ENCODE data around the gene RALGAPA2.

Gene RALGAPA2

DNA sequence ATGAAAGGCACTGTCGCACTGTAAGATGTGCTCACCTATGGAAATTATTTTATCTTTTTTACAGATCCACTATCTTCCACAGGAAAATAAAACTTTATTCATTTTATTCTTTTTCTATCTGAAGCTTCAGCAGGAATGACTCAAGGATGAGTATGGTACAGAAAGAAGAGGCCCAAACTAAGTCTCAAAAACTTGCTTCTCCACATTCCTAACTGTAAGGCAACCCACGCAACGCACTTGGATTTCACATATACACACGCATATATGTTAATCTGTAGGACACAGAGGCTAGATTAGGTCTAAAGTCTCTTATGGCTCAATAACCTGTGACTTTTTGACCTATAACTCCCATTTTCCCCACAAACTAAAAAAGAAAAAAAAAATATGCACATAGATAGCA is 81.9 kb downstream of the RALGAPA2 start:
- H3K9me3 Mint-ChIP-seq, result no peaks in the 10 kb centered on the region
- H3K36me3 Mint-ChIP-seq (ENCODE audit: insufficient read depth), result peaks cover 21% of the 10 kb centered on the region
- H3K27me3 Mint-ChIP-seq, result no peaks in the 10 kb centered on the region
- ATAC-seq (replicated peaks; ENCODE audit: extremely low read depth, poor library complexity, severe bottlenecking), result no peak
- DNase-seq (ENCODE audit: low spot score in 2 of 2), result no peak
- H3K27ac Mint-ChIP-seq (ENCODE audit: low read depth), result no peak overlapping the region
- no peak overlapping the region for H3K4me3 Mint-ChIP-seq
- no peaks in the 10 kb centered on the region for H3K4me1 Mint-ChIP-seq

DNA sequence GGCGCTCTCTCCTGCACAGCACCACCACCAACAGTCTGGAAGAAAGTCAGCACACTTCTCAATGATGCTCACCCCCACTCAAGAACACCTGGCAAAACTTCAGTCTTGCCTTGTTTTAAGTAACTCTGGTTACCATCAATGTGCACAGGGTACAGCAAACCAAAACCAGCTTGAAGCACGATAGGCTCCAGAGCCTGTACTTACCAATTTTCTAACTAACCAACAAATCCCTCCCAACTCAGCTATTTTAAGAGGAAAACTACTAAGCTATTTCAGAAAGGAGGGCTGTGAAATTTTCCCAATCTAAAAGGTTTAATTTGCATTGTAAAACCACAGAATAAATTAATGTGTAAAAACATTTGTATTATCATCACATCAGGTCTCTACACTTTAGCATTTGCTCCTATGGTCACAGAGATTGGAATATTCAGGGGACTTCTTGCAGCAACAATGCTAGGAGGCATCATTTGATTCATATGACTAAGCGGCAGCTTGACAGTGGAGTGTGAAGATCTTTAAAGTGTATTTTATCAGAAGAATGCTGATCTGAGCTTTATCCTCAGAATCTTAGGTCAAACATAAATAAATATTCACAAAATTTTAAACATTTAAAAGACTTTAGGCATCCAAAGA is 82.8 kb downstream of the RALGAPA2 start:
- Mint-ChIP-seq H3K36me3 (ENCODE audit: insufficient read depth) (peaks cover 18% of the 10 kb centered on the region), H3K27me3 (no peaks in the 10 kb centered on the region), H3K4me1 (no peaks in the 10 kb centered on the region), H3K27ac (ENCODE audit: low read depth) (no peak overlapping the region), H3K9me3 (no peaks in the 10 kb centered on the region), H3K4me3 (no peak overlapping the region)
- DNase-seq (ENCODE audit: low spot score in 2 of 2), result no peak
- ATAC-seq (replicated peaks; ENCODE audit: extremely low read depth, poor library complexity, severe bottlenecking), result no peak

DNA sequence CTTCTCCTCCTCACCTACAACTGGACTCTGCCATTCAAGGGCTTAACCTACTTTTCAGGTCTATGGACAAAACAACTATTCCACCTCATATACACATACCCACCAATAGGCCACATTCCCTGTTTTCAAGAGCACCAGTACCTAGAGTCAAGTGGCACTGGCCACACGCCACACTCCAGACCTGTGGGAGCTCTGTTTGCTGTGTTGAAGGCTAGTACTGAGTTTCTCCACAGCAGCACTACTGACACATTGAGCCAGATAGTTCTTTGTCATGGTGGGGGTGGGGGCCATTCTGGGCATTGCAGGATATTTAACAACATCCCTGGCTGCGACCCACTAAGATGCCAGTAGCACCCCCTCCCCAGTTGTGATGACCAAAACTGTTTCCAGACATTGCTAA is 84.1 kb downstream of the RALGAPA2 start:
- DNase-seq (ENCODE audit: low spot score in 2 of 2) (no peak), ATAC-seq (replicated peaks; ENCODE audit: extremely low read depth, poor library complexity, severe bottlenecking) (no peak)
- no peaks in the 10 kb centered on the region for H3K27me3 Mint-ChIP-seq
- H3K9me3 Mint-ChIP-seq, result no peaks in the 10 kb centered on the region
- no peak overlapping the region for H3K27ac Mint-ChIP-seq (ENCODE audit: low read depth)
- no peaks in the 10 kb centered on the region for H3K4me1 Mint-ChIP-seq
- H3K36me3 Mint-ChIP-seq (ENCODE audit: insufficient read depth), result peaks cover 15% of the 10 kb centered on the region
- H3K4me3 Mint-ChIP-seq, result no peak overlapping the region

DNA sequence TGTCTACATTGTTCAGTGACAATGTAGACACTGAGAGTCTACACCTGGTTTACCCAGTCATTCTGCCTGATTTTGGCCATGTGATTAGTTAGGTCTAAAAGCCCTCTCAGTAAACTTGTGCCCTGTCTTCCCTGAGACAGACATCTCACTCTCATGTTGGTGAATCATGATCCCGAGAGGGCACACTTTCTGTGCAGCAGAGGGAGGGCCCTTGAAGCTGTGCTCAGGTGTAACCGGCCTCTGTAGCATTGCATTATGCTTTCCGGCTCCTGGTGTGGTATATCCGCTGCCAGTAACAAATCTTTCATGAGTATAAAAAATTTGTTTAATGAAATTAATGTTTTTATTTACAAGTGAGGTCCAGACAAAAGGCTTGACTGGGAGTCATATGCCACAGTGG is 85.0 kb downstream of the RALGAPA2 start:
- no peak overlapping the region for H3K27ac Mint-ChIP-seq (ENCODE audit: low read depth)
- DNase-seq (ENCODE audit: low spot score in 2 of 2), result no peak
- ATAC-seq (replicated peaks; ENCODE audit: extremely low read depth, poor library complexity, severe bottlenecking), result no peak
- no peaks in the 10 kb centered on the region for H3K4me1 Mint-ChIP-seq
- H3K36me3 Mint-ChIP-seq (ENCODE audit: insufficient read depth), result peaks cover 15% of the 10 kb centered on the region
- no peaks in the 10 kb centered on the region for H3K27me3 Mint-ChIP-seq
- H3K9me3 Mint-ChIP-seq, result no peaks in the 10 kb centered on the region
- H3K4me3 Mint-ChIP-seq, result no peak overlapping the region

DNA sequence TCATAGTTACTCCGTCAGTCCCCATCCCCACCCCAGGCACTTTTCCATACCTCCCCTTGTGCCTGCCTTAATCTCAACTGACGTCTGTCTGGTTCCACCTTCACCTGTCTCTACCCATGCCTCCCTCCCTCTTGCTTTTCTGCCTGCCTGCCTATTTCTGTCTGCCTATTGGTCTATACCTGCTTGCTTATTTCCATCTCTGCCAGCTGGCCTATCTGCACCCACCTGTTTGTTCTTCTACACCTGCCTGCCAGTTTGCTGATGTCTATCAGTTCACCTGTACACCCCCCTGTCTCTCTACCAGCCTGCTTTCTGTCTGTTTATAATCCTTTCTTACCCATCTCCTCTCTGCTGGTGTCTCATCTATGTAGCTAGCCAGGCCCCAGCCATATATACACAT is 87.5 kb downstream of the RALGAPA2 start:
- Mint-ChIP-seq H3K27ac (ENCODE audit: low read depth) (no peak overlapping the region), H3K9me3 (no peaks in the 10 kb centered on the region), H3K27me3 (no peaks in the 10 kb centered on the region), H3K36me3 (ENCODE audit: insufficient read depth) (peaks cover 16% of the 10 kb centered on the region), H3K4me3 (no peak overlapping the region), H3K4me1 (no peaks in the 10 kb centered on the region)
- DNase-seq (ENCODE audit: low spot score in 2 of 2) (no peak), ATAC-seq (replicated peaks; ENCODE audit: extremely low read depth, poor library complexity, severe bottlenecking) (no peak)

DNA sequence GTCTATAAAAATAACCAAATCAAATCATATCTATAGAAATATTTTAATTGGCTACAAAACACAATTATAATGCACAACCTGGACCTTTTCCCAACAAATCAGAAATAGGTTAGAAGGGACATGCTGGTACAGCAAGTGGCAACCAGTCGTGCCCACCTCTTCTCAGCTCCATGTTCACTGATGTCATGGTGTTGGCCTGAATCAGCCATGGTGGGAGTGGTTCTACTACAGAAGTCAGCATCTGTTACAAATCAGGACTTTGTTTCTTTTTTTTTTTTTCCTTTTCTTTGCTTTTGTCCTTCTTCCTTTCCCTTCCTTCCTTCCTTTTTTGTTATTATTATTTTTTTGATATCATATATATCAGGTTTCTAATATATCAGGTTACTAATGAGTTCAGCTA is 91.2 kb downstream of the RALGAPA2 start:
- Mint-ChIP-seq H3K4me1 (no peaks in the 10 kb centered on the region), H3K9me3 (no peaks in the 10 kb centered on the region), H3K4me3 (no peak overlapping the region), H3K27me3 (no peaks in the 10 kb centered on the region), H3K36me3 (ENCODE audit: insufficient read depth) (peaks cover 13% of the 10 kb centered on the region), H3K27ac (ENCODE audit: low read depth) (no peak overlapping the region)
- DNase-seq (ENCODE audit: low spot score in 2 of 2), result no peak
- ATAC-seq (replicated peaks; ENCODE audit: extremely low read depth, poor library complexity, severe bottlenecking), result no peak

DNA sequence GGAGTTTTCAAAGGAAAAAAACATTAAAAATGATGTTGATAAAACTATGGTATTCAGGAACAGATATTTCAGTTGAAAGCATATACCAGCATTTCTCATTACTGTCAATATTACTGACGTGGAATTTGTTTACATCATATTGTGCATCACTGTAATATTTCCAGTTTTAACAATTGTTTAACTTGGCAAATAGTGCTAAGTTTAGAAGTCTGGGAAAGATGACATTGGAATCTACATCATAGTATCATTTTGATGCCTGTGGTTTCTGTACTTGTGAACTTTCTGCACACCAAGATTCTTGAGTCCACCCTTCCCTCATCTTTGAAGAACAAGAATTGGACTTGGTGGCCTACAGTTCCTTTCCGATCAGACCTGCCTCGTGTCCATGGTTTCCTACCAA is 98.1 kb downstream of the RALGAPA2 start:
- Mint-ChIP-seq H3K27ac (ENCODE audit: low read depth) (peak overlapping the region; percentile 48), H3K36me3 (ENCODE audit: insufficient read depth) (peaks cover 16% of the 10 kb centered on the region), H3K27me3 (no peaks in the 10 kb centered on the region), H3K4me1 (peaks cover under 1% of the 10 kb centered on the region), H3K9me3 (no peaks in the 10 kb centered on the region), H3K4me3 (no peak overlapping the region)
- ATAC-seq (replicated peaks; ENCODE audit: extremely low read depth, poor library complexity, severe bottlenecking), result no peak
- DNase-seq (ENCODE audit: low spot score in 2 of 2), result no peak

DNA sequence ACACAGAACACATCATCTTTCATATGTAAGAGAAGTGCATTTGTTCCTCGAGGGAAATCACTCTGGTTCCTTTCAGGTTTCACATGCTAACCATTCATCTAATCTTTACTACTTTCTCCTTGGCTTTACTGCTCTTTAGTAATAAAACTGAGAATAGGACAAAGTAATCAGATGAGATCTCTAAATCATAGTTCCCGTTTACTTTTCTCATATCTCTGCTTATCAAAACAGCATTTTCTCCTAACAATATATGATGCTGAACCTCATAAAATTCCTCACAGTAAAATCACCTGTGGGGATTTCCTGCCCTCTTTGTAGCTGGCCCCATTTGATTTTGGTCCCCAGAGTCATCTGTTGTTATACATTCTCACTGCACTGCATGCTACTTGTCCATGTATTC is 100.2 kb downstream of the RALGAPA2 start:
- no peak overlapping the region for H3K4me3 Mint-ChIP-seq
- DNase-seq (ENCODE audit: low spot score in 2 of 2), result no peak
- peaks cover 10% of the 10 kb centered on the region for H3K4me1 Mint-ChIP-seq
- peaks cover 9% of the 10 kb centered on the region for H3K36me3 Mint-ChIP-seq (ENCODE audit: insufficient read depth)
- H3K9me3 Mint-ChIP-seq, result no peaks in the 10 kb centered on the region
- H3K27ac Mint-ChIP-seq (ENCODE audit: low read depth), result no peak overlapping the region
- ATAC-seq (replicated peaks; ENCODE audit: extremely low read depth, poor library complexity, severe bottlenecking), result no peak
- H3K27me3 Mint-ChIP-seq, result no peaks in the 10 kb centered on the region

DNA sequence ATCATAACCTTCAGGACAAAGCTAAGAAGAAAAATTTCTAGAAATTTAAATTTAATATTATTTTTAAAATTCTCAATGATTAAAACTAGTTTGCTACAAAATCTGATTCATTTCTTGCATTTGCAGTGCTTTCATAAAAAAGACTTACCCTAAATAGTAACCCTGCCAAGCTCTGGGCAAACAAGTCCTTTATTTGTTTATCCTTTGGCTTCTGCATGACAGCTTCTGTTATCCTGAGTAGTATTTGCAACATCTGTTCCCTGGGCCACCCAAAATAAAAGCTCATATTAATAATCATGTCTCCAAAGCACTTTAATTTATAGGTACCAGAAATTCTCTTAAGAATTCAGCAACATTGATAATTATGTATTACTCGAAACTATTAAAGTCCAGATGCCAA is 101.3 kb downstream of the RALGAPA2 start:
- Mint-ChIP-seq H3K27me3 (no peaks in the 10 kb centered on the region), H3K9me3 (no peaks in the 10 kb centered on the region), H3K4me1 (peaks cover 18% of the 10 kb centered on the region), H3K27ac (ENCODE audit: low read depth) (no peak overlapping the region), H3K4me3 (no peak overlapping the region), H3K36me3 (ENCODE audit: insufficient read depth) (peaks cover 6% of the 10 kb centered on the region)
- DNase-seq (ENCODE audit: low spot score in 2 of 2) (no peak), ATAC-seq (replicated peaks; ENCODE audit: extremely low read depth, poor library complexity, severe bottlenecking) (no peak)

DNA sequence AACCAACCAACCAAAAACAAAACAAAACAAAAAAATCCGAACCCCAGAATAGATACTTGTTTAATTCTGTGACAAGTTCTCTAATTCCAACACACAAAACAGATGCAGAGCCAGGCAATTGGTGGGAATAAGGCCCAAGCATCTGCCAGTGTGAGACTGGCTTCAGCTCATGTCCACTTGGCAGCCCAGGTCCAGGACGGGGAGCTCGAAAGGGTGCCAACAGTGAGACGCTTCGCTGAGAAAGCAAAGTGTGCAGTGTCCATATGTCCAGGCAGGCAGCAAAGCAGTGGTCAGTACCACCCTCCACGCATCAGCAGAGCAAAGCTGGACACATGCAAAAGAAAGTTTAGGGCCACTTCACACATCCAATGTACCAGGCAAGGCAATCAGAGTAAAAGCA is 102.9 kb downstream of the RALGAPA2 start:
- DNase-seq (ENCODE audit: low spot score in 2 of 2), result no peak
- Mint-ChIP-seq H3K27me3 (no peaks in the 10 kb centered on the region), H3K4me1 (peaks cover 30% of the 10 kb centered on the region), H3K9me3 (no peaks in the 10 kb centered on the region), H3K27ac (ENCODE audit: low read depth) (no peak overlapping the region), H3K4me3 (no peak overlapping the region), H3K36me3 (ENCODE audit: insufficient read depth) (peaks cover under 1% of the 10 kb centered on the region)
- no peak for ATAC-seq (replicated peaks; ENCODE audit: extremely low read depth, poor library complexity, severe bottlenecking)

DNA sequence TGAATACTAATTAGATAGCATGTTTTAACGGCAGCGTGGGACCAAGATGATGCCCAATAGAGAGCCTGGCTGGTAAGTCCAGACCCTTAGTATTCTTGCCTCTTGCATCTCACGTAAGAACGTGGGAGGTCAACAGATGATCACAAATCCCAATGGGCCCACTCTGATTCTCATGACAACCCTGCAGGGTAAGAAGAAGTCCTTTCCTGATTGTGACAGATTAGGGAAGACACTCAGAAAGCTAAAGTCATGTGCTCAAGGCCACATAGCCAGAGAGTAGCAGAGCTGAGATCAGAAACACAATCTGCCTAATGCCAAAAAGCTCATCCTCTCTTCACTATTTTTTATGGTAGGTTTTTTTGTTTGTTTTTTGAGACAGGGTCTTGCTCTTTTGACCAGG is 103.8 kb downstream of the RALGAPA2 start:
- no peak for DNase-seq (ENCODE audit: low spot score in 2 of 2)
- no peaks in the 10 kb centered on the region for H3K9me3 Mint-ChIP-seq
- no peak for ATAC-seq (replicated peaks; ENCODE audit: extremely low read depth, poor library complexity, severe bottlenecking)
- H3K27ac Mint-ChIP-seq (ENCODE audit: low read depth), result no peak overlapping the region
- peaks cover 38% of the 10 kb centered on the region for H3K4me1 Mint-ChIP-seq
- no peaks in the 10 kb centered on the region for H3K36me3 Mint-ChIP-seq (ENCODE audit: insufficient read depth)
- H3K27me3 Mint-ChIP-seq, result no peaks in the 10 kb centered on the region
- no peak overlapping the region for H3K4me3 Mint-ChIP-seq

DNA sequence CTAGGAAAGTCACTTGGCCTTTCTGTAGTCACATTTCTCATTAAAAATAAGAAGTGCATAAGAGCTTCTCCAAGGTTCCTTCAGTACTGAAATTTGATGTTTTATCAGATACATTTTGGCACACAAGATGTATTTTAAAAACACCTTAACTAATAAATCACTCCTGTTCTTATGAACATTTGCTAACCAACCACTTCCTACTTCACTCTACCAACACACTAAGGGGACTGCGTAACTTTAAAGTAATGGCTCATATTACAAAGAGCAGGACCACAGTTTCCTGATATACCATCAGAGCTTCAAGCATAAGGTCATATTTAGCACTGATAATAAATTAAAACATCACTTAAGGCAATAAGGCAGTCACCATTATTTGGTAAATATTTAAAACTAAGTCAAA is 104.4 kb downstream of the RALGAPA2 start:
- H3K27ac Mint-ChIP-seq (ENCODE audit: low read depth), result no peak overlapping the region
- H3K27me3 Mint-ChIP-seq, result no peaks in the 10 kb centered on the region
- H3K4me1 Mint-ChIP-seq, result peaks cover 44% of the 10 kb centered on the region
- no peaks in the 10 kb centered on the region for H3K36me3 Mint-ChIP-seq (ENCODE audit: insufficient read depth)
- no peaks in the 10 kb centered on the region for H3K9me3 Mint-ChIP-seq
- DNase-seq (ENCODE audit: low spot score in 2 of 2) (no peak), ATAC-seq (replicated peaks; ENCODE audit: extremely low read depth, poor library complexity, severe bottlenecking) (no peak)
- H3K4me3 Mint-ChIP-seq, result no peak overlapping the region

DNA sequence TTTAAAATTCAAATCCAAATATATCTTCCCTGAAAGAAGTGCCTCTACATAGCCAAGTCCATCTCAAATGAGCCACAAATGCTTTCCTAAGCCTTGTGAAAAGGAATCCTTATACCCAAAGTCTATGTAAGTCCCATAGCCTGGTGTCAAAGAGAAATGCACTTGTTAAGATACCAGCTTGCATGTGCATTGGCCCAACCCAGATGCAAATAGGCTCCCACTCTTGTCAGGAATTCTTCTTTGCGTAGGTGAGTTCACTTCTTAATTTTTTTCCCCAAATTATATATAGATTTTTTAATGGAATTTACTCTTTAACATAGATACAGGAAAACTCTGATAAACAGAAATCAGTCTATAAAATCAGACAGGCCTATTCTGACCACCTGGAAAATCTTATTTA is 105.6 kb downstream of the RALGAPA2 start:
- H3K4me3 Mint-ChIP-seq, result no peak overlapping the region
- no peaks in the 10 kb centered on the region for H3K36me3 Mint-ChIP-seq (ENCODE audit: insufficient read depth)
- H3K27me3 Mint-ChIP-seq, result no peaks in the 10 kb centered on the region
- DNase-seq (ENCODE audit: low spot score in 2 of 2) (no peak), ATAC-seq (replicated peaks; ENCODE audit: extremely low read depth, poor library complexity, severe bottlenecking) (no peak)
- no peaks in the 10 kb centered on the region for H3K9me3 Mint-ChIP-seq
- peak overlapping the region; percentile 84 for H3K27ac Mint-ChIP-seq (ENCODE audit: low read depth)
- peaks cover 56% of the 10 kb centered on the region for H3K4me1 Mint-ChIP-seq

DNA sequence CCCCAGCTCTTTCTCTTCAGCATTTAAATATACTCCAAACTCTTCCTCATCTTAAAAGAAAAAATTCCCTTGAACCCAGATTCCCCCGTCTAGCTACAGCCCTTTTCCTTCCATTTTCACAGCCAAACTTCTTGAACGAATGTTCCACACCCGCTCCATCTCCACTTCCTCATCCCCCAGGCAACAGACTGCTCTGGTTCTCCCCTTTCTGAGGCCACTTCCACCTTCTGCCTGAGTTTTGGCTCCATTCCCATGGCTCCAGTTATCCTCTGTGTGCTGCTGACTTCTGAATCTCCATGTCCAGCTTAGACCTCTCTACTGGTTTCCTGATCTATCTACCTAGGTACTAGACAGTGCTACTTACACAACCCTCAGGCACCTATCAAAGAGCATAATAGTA is 106.4 kb downstream of the RALGAPA2 start:
- H3K27me3 Mint-ChIP-seq, result no peaks in the 10 kb centered on the region

More for the DNA sequence above, 106.4 kb downstream of the RALGAPA2 start:
- H3K4me1 Mint-ChIP-seq, result peaks cover 56% of the 10 kb centered on the region
- H3K9me3 Mint-ChIP-seq, result no peaks in the 10 kb centered on the region
- H3K4me3 Mint-ChIP-seq, result no peak overlapping the region
- DNase-seq (ENCODE audit: low spot score in 2 of 2) (no peak), ATAC-seq (replicated peaks; ENCODE audit: extremely low read depth, poor library complexity, severe bottlenecking) (no peak)
- peak overlapping the region; percentile 84 for H3K27ac Mint-ChIP-seq (ENCODE audit: low read depth)
- H3K36me3 Mint-ChIP-seq (ENCODE audit: insufficient read depth), result peaks cover under 1% of the 10 kb centered on the region

Data from central memory CD8-positive, alpha-beta T cell (primary cell).